ENCODE measurements around the gene STYK1.
"Not testable (repeated sequence)": the region's sequence is repeated elsewhere in the genome, so short reads cannot be mapped to it uniquely, and the experiment has no call there.

The STYK1 gene

GRCh38 chr12:10618338-10618987, 55.4 kb downstream of the STYK1 start:
- no peak for FAIRE-seq

DNA sequence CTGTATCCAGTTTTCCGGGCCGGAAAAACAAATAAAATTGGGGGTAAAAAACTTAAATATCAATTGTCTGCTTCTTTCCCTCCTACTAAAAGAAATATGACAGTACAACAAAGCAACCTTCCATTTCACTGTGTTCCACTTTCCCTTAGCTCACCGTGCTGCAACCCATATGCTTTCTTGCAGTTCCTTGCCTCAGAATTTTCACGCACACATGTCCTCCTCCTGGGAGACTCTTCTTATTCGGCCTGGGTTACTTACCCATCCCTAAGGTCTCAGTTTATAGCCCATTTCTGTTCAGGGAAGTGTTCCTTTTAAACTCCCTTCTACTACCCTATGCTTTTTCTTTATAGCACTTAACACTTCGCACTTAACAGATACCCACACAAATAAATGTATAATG, 56.0 kb downstream of the STYK1 start:
- no peak for FAIRE-seq

DNA sequence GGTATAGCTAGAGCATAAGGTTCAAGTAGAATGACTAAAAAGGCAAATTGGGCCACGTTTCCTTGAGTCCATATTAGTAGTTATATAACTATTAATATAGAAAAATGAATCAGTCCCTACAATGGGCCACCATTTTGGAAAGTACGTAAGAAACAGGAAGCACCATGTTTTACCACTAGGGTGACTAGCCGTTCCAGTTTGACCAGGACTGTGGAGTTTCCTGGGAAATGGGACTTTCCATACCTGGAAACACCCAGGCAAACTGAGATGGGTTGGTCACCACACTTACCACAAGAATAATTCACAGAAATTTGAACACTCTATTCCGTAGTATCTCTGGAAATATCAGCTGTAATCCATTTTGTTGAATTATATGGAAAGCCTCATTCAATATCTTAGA, 58.3 kb downstream of the STYK1 start:
- FAIRE-seq = no peak

- no peak for FAIRE-seq
Measured at GRCh38 chr12:10614056-10614370, 59.8 kb downstream of the STYK1 start.

GRCh38 chr12:10613349-10614055, 60.4 kb downstream of the STYK1 start, which contains the start of gene MAGOHB:
MAGOHB (minus strand) TSS chr12:10613609; CDS start chr12:10613532, 77 bp downstream.
- peak; percentile 95 for FAIRE-seq

GRCh38 chr12:10612984-10613348, 60.9 kb downstream of the STYK1 start:
- no peak for FAIRE-seq

- FAIRE-seq = no peak
Measured at GRCh38 chr12:10612110-10612509, 61.7 kb downstream of the STYK1 start.

DNA sequence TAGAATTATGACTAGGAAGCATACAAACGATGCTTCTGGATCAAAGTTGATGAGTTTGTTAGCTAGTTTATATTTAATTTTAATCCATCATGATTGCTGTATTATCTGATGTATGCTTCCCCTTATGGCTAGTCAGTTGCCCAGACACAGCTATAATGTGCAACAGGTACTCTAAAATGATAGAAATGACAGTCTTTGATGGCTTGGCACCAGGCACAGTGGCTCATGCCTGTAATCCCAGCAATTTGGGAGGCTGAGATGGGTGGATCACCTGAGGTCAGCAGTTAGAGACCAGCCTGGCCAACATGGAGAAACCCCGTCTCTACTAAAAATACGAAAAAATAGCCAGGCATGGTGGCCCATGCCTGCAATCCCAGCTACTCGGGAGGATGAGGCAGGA, 62.6 kb downstream of the STYK1 start:
- not testable (repeated sequence) for FAIRE-seq

DNA sequence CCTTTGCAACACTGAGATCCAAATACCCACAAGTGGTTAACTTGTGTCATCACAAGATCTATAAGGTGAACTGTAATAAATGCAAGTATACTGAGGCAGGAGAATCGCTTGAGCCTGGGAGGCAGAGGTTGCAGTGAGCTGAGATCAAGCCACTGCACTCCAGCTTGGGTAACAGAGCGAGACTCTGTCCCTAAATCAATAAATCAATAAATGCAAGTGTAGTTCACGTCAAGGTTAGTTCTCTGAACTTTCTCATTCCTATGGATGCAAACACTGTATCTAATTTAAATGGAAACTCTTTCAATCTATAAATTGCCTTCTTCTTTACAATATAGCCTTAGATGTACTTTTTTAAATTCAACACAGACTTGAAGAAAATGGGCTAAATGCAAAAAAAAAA, 63.7 kb downstream of the STYK1 start:
- no peak for FAIRE-seq

- no peak for FAIRE-seq
Measured at GRCh38 chr12:10607885-10608458, 65.9 kb downstream of the STYK1 start.

DNA sequence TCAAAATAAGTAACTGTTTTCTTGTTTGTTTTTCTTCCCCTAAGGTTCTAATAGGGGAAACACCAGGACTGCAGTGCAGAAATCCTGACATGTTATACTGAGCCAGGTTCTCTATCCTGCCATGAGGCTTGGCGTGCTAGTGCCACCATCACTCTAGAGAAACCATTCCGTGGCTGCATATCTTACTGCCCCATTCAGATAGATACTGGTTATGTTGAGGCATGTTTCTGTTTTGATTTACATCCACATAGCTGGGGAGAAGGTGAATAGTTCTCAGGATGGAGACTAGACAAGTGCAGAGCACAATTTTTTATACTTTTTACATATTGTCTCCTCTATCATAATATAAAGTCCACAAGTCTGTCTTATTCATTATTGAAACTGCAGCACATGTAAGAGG, 72.0 kb downstream of the STYK1 start:
- no peak for FAIRE-seq

DNA sequence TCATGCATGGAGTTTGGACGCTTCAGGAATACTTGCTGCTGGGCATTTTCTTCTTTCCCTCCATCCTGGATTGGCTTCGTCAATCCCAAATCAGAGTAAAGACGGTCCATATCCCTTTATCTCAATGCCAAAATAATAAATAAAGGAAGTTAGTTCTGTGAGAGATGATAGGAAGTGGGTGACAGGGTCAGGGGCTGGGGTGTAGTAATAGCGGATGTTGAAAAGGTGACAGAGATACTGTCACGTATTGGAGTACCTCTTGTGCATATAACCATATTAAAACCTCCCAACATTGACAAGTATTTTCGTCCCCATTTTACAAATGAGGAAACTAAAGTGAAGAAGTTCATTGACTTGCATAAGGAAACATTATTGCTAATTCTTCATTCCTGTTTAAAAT, 72.9 kb downstream of the STYK1 start:
- FAIRE-seq = no peak

- no peak for FAIRE-seq
Measured at GRCh38 chr12:10595881-10596280, 78.0 kb downstream of the STYK1 start.

DNA sequence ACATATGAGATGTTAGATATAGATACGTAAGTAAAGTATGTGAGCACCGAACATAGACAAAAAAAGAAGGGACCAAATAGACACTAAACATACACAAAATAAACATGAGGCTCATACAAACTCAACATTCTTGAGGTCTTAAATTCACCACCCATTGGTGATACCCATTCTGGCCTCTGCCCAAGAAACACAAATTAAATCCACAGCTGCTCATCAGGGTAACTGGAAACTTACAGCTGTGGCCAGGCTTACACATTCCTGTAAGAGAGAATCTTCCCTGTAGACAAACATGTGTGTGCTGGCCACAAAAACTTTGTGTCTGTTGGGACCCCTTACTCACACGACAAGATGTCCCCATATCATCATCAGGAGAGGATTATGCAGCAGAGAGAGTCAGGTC, 82.9 kb downstream of the STYK1 start:
- FAIRE-seq = no peak

DNA sequence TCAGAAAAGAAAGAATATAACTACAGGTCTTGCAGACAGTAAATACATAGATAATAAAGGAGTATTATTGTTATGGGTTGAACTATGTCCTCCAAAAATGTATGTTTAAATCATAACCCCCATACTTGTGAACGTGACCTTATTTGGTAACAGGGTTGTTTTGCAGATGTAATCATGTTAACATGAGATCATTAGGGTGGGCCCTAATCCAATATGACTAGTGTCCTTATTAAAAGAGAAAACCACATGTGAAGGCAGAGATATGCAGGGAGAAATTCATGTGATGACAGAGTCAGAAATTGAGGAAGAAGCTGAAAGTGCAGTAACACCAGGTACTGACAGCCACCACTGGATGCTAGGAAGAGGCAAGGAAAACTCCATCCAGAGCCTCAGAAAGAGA, 89.4 kb downstream of the STYK1 start:
- FAIRE-seq = no peak

- no peak for FAIRE-seq
Measured at GRCh38 chr12:10582704-10583103, 91.1 kb downstream of the STYK1 start.

DNA sequence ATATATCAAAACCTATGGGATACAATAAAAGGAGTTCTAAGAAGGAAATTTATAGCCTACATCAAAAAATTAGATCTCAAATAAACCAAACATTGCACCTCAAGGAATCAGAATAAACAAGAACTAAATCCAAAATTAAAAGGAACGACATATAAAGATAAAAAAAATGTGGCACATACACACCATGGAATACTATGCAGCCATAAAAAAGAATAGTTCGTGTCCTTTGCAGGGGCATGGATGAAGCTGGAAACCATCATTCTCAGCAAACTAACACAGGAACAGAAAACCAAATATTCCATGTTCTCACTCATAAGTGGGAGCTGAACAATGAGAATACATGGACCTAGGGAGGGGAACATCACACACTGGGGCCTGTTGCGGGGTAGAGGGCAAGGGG, 91.7 kb downstream of the STYK1 start:
- FAIRE-seq = not testable (repeated sequence)

- FAIRE-seq = no peak
Measured at GRCh38 chr12:10574307-10574706, 99.5 kb downstream of the STYK1 start.

GRCh38 chr12:10572021-10572490, 101.8 kb downstream of the STYK1 start:
- not testable (repeated sequence) for FAIRE-seq

- no peak for FAIRE-seq
Measured at GRCh38 chr12:10571141-10571540, 102.7 kb downstream of the STYK1 start.
